Natural killer cell (primary cell): ENCODE measurements around the gene TUBA1A. TPM values are rescaled to one million over a fixed set of nuclear protein-coding genes. Genes with fewer than 3 reads are reported as not detected.
"Not testable (repeated sequence)": the region's sequence is repeated elsewhere in the genome, so short reads cannot be mapped to it uniquely, and the experiment has no call there.

Source experiments
- ATAC-seq, 3 donors: fragments of 150-1000 bp in 2 of 3; fragments of 200-7000 bp in 1 of 3; cut with Tn5 transposase; 1 replicate in 1 of 3; 2 replicates in 2 of 3; pipeline ENCODE4 v1.10.0; 2021; ENCODE audit warnings: mild to moderate bottlenecking in 2 of 3, moderate library complexity in 2 of 3
- DNase-seq, 2 donors: peaks; one replicate each; pipeline versions ENCODE4 v3.0.0 to v3.0.0-alpha.2; 2013 to 2021; ENCODE audit warnings: mixed read lengths in 1 of 2
- H3K27ac ChIP-seq: one replicate; pipeline ENCODE4 v1.5.1; 2013; ENCODE audit warnings: mild to moderate bottlenecking, low read length
- H3K27me3 ChIP-seq: one replicate; pipeline ENCODE4 v1.6.1; 2013; ENCODE audit warnings: low read length; ENCODE audit not compliant: control insufficient read depth, insufficient read depth
- H3K36me3 ChIP-seq: one replicate; pipeline ENCODE4 v1.6.1; 2013; ENCODE audit warnings: low read length; ENCODE audit not compliant: control insufficient read depth, insufficient read depth
- H3K4me1 ChIP-seq: one replicate; pipeline ENCODE4 v1.6.1; 2013; ENCODE audit warnings: low read length; ENCODE audit not compliant: control insufficient read depth, insufficient read depth
- H3K4me3 ChIP-seq: one replicate; pipeline ENCODE4 v1.5.1; 2013; ENCODE audit warnings: low read length
- H3K9me3 ChIP-seq: one replicate; pipeline ENCODE4 v1.6.1; 2013; ENCODE audit warnings: low read length; ENCODE audit not compliant: control insufficient read depth, insufficient read depth
- H3K27ac Mint-ChIP-seq, 2 donors: one replicate each; pipeline ENCODE4 v1.8.0; 2022; ENCODE audit warnings: mild to moderate bottlenecking in 2 of 2, mixed read lengths in 2 of 2, moderate library complexity in 1 of 2
- H3K27me3 Mint-ChIP-seq, 2 donors: one replicate each; pipeline ENCODE4 v1.8.0; 2022; ENCODE audit warnings: low read depth in 2 of 2, mixed read lengths in 2 of 2
- H3K36me3 Mint-ChIP-seq: one replicate; pipeline ENCODE4 v1.8.0; 2022; ENCODE audit warnings: mixed read lengths
- H3K4me1 Mint-ChIP-seq, 2 donors: one replicate each; pipeline ENCODE4 v1.8.0; 2022; ENCODE audit warnings: mixed read lengths in 2 of 2
- H3K4me3 Mint-ChIP-seq: one replicate; pipeline ENCODE4 v1.8.0; 2022; ENCODE audit warnings: mild to moderate bottlenecking, moderate library complexity, mixed read lengths
- H3K9me3 Mint-ChIP-seq, 2 donors: one replicate each; pipeline ENCODE4 v1.8.0; 2022; ENCODE audit warnings: mixed read lengths in 2 of 2
- CTCF ChIP-seq: fragments of 200-600 bp; IDR thresholded peaks from one replicate; pipeline ENCODE4 v1.8.0; 2022; ENCODE audit warnings: antibody characterized with exemption
- WGBS: methylation state at CpG from one replicate; pipeline ENCODE4 v1.1.7; 2013; ENCODE audit warnings: missing lambda C conversion rate; ENCODE audit not compliant: insufficient coverage; 5-methylcytosine and 5-hydroxymethylcytosine counted together
- intact Hi-C: fragments of 100-400 bp; cut with micrococcal nuclease; formaldehyde crosslinking; loops from one replicate; pipeline ENCODE4 v1.14.2; 2022
- total RNA-seq, 4 donors: library from RNA; stranded (reverse); fragments of 120-200 nt in 1 of 4; gene quantifications; one replicate each; pipeline versions ENCODE4 v1.2.3 to v1.2.4, GENCODE V29; 2013 to 2022

The TUBA1A gene
- total RNA-seq, 3 donors from 2014 or later (not counting 1 experiment from before 2014, with no cell fraction given), result 129 to 403 (median 182) TPM

DNA sequence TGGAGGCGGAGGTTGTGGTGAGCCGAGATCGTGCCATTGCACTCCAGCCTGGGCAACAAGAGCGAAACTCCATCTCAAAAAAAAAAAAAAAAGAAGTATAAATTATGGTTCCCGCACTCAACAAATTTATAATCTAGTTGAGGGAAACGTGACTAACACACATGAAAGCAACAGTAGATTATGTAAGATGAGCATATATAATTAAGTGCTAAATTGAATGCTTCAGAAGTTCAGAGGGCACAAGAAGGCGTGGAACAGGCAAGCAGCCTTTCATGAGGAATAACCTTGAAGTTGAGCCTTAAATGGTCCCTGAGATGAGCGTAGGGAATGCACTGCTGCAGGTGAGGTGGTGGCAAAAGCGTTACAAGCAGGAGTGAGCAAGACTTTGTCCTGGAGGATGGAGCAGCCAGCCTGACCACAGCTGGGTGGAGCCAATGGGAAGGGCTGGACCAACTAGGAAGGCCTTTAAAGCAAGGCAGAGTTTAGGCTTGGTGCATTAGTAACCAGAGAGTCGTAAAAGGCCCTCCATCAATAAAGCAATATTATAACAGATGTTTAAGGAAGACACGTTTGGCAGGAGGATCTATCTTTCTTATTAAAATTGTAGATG, 30.6 kb upstream of the TUBA1A start:
- H3K36me3 Mint-ChIP-seq, result no peaks in the 10 kb centered on the region
- no peak for DNase-seq
- Histone ChIP-seq H3K27me3 (no peaks in the 10 kb centered on the region), H3K27ac (no peak overlapping the region), H3K4me3 (no peak overlapping the region), H3K36me3 (no peaks in the 10 kb centered on the region), H3K9me3 (no peaks in the 10 kb centered on the region), H3K4me1 (peaks cover 3% of the 10 kb centered on the region)
- intact Hi-C loops, result no loop called here
- no peak for TF ChIP-seq CTCF
- no peak for ATAC-seq
- peaks cover 3 to 7% of the 10 kb centered on the region in 2 donors for H3K27me3 Mint-ChIP-seq
- no peaks in the 10 kb centered on the region for H3K9me3 Mint-ChIP-seq
- no peak overlapping the region for H3K4me3 Mint-ChIP-seq
- WGBS, result 95% methylated on average over 8 of the region's 11 CpGs
- H3K4me1 Mint-ChIP-seq, result no peaks in the 10 kb centered on the region
- H3K27ac Mint-ChIP-seq, result no peak overlapping the region

DNA sequence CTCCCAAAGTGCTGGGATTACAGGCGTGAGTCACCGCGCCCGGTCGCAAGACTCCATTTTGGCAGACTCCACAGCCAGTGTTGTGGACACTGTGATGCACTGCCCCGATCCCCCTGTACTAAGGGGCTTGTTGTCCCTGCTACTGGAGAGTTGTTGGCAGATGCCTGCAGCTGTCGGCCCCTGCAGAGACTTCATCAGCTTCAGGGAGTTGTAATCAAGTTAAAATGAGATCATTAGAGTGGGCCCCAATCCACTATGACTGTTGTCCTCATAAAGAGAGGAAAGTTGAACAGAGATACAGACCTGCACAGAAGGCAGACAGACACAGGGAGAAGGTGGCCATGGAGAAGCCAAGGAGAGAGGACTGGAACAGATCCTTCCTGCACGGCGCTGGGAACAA, 23.7 kb upstream of the TUBA1A start:
- Histone ChIP-seq H3K9me3 (no peaks in the 10 kb centered on the region), H3K4me3 (no peak overlapping the region), H3K36me3 (no peaks in the 10 kb centered on the region), H3K27me3 (no peaks in the 10 kb centered on the region), H3K4me1 (no peaks in the 10 kb centered on the region), H3K27ac (no peak overlapping the region)
- 86% methylated on average over 9 of the region's 9 CpGs for WGBS
- H3K4me3 Mint-ChIP-seq, result no peak overlapping the region
- H3K27ac Mint-ChIP-seq, result no peak overlapping the region
- H3K27me3 Mint-ChIP-seq, result peaks cover 0 to 7% of the 10 kb centered on the region in 2 donors
- no peaks in the 10 kb centered on the region for H3K4me1 Mint-ChIP-seq
- DNase-seq (no peak), ATAC-seq (no peak)
- no peaks in the 10 kb centered on the region for H3K9me3 Mint-ChIP-seq
- intact Hi-C loops, result no loop called here
- no peaks in the 10 kb centered on the region for H3K36me3 Mint-ChIP-seq
- TF ChIP-seq CTCF, result no peak

GRCh38 chr12:49210703-49211102, 21.8 kb upstream of the TUBA1A start:
- H3K4me3 ChIP-seq, intact Hi-C loops, H3K9me3 ChIP-seq, H3K36me3 ChIP-seq, ATAC-seq, H3K27me3 ChIP-seq, H3K36me3 Mint-ChIP-seq, H3K4me1 ChIP-seq, H3K27me3 Mint-ChIP-seq, H3K27ac ChIP-seq, H3K9me3 Mint-ChIP-seq, H3K4me1 Mint-ChIP-seq, H3K4me3 Mint-ChIP-seq, DNase-seq, H3K27ac Mint-ChIP-seq: not testable (repeated sequence)
- WGBS, result 96% methylated on average over 6 of the region's 7 CpGs

DNA sequence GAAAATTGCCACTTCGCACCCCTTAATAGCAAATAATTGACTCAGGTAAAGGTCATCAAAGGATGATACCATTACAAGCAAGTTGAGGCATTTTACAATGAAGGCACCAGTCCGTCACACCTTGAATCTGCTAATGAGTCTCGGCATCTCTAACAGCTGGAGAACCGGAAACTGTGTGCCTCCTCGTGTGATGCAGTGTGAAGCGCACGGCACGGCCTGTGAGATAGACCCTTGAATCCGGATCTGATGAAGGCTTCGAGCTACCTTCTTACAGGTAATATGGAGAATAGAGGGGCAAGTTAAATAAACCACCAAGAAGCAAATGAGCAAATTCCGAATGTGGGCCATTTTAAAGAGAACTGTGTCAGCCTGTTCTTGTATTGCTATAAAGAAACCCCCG, 19.8 kb upstream of the TUBA1A start:
- H3K36me3 ChIP-seq, result no peaks in the 10 kb centered on the region
- no peaks in the 10 kb centered on the region for H3K4me1 ChIP-seq
- Mint-ChIP-seq H3K4me3 (no peak overlapping the region), H3K27me3 (peaks cover 0 to 2% of the 10 kb centered on the region in 2 donors), H3K9me3 (no peaks in the 10 kb centered on the region), H3K27ac (no peak overlapping the region), H3K36me3 (no peaks in the 10 kb centered on the region), H3K4me1 (no peaks in the 10 kb centered on the region)
- no peak overlapping the region for H3K27ac ChIP-seq
- H3K4me3 ChIP-seq, result no peak overlapping the region
- H3K9me3 ChIP-seq, result no peaks in the 10 kb centered on the region
- intact Hi-C loops, result no loop called here
- WGBS, result 96% methylated on average over 12 of the region's 12 CpGs
- ATAC-seq (no peak), DNase-seq (no peak)
- H3K27me3 ChIP-seq, result no peaks in the 10 kb centered on the region
- no peak for TF ChIP-seq CTCF
